HAP-1 (cell line): Measurements from ENCODE around the gene CFTR.

ENCODE experiments used
- DNase-seq, 2 experiments: peaks; one replicate each; pipeline ENCODE4 v3.0.0-alpha.2; 2016 to 2020; ENCODE audit warnings: low spot score in 2 of 2
- H3K27me3 ChIP-seq: fragments of 250-450 bp; sonication (Bioruptor Pico); 2 replicates; pipeline ENCODE4 v1.5.1; 2020; ENCODE audit warnings: low read depth, mild to moderate bottlenecking, moderate library complexity
- H3K36me3 ChIP-seq: fragments of 250-450 bp; sonication (Bioruptor Pico); replicated peaks from 2 replicates; pipeline ENCODE4 v1.5.1; 2020; ENCODE audit warnings: mild to moderate bottlenecking
- H3K4me1 ChIP-seq: fragments of 250-450 bp; sonication (Bioruptor Pico); 2 replicates; pipeline ENCODE4 v1.5.1; 2020; ENCODE audit warnings: mild to moderate bottlenecking
- H3K4me3 ChIP-seq: fragments of 250-450 bp; sonication (Bioruptor Pico); 2 replicates; pipeline ENCODE4 v1.5.1; 2020; ENCODE audit warnings: mild to moderate bottlenecking, moderate library complexity
- H3K9me3 ChIP-seq: fragments of 250-450 bp; sonication (Bioruptor Pico); 2 replicates; pipeline ENCODE4 v1.5.1; 2020; ENCODE audit warnings: mild to moderate bottlenecking, moderate library complexity
- in situ Hi-C: fragments of 300-500 bp; cut with MboI; formaldehyde crosslinking; loops from 3 replicates; pipeline ENCODE4 v1.14.3; 2020; ENCODE audit warnings: low sequenced_read_pairs, inconsistent platforms, mixed read lengths

CFTR gene

GRCh38 chr7:117652943-117653680 is 173.3 kb downstream of the CFTR start:
- in situ Hi-C loops = no loop called here
- Histone ChIP-seq H3K27me3 (no peaks in the 10 kb centered on the region), H3K36me3 (no peaks in the 10 kb centered on the region), H3K9me3 (no peaks in the 10 kb centered on the region), H3K4me3 (no peak overlapping the region), H3K4me1 (no peaks in the 10 kb centered on the region)
- peak in 1 of 2 experiments; percentile 10 for DNase-seq

- no peak for DNase-seq
- in situ Hi-C loops = no loop called here
- H3K4me1 ChIP-seq = no peaks in the 10 kb centered on the region
Observed at GRCh38 chr7:117654780-117655179, 175.0 kb downstream of the CFTR start.

GRCh38 chr7:117656806-117657205 is 177.0 kb downstream of the CFTR start:
- Histone ChIP-seq H3K4me3 (no peak overlapping the region), H3K36me3 (no peaks in the 10 kb centered on the region), H3K27me3 (no peaks in the 10 kb centered on the region), H3K9me3 (no peaks in the 10 kb centered on the region), H3K4me1 (no peaks in the 10 kb centered on the region)
- no peak for DNase-seq
- in situ Hi-C loops = no loop called here

More at GRCh38 chr7:117654780-117655179, 175.0 kb downstream of the CFTR start:
- no peaks in the 10 kb centered on the region for H3K27me3 ChIP-seq
- H3K4me3 ChIP-seq = no peak overlapping the region
- no peaks in the 10 kb centered on the region for H3K36me3 ChIP-seq
- H3K9me3 ChIP-seq = no peaks in the 10 kb centered on the region

GRCh38 chr7:117659531-117660011 is 179.7 kb downstream of the CFTR start:
- Histone ChIP-seq H3K4me1 (no peaks in the 10 kb centered on the region), H3K4me3 (no peak overlapping the region), H3K36me3 (no peaks in the 10 kb centered on the region), H3K27me3 (no peaks in the 10 kb centered on the region), H3K9me3 (no peaks in the 10 kb centered on the region)
- DNase-seq = no peak
- in situ Hi-C loops = no loop called here

- Histone ChIP-seq H3K4me3 (no peak overlapping the region), H3K9me3 (no peaks in the 10 kb centered on the region), H3K27me3 (no peaks in the 10 kb centered on the region), H3K36me3 (no peaks in the 10 kb centered on the region), H3K4me1 (no peaks in the 10 kb centered on the region)
- in situ Hi-C loops = no loop called here
- DNase-seq = no peak
Observed at GRCh38 chr7:117661328-117661727, 181.5 kb downstream of the CFTR start.

GRCh38 chr7:117664047-117664446 is 184.2 kb downstream of the CFTR start:
- H3K36me3 ChIP-seq = no peaks in the 10 kb centered on the region
- in situ Hi-C loops = no loop called here
- no peaks in the 10 kb centered on the region for H3K9me3 ChIP-seq
- H3K27me3 ChIP-seq = no peaks in the 10 kb centered on the region; the same call in none of the 2 replicates
- H3K4me3 ChIP-seq = no peak overlapping the region
- DNase-seq = no peak
- no peaks in the 10 kb centered on the region for H3K4me1 ChIP-seq

GRCh38 chr7:117665368-117665767 is 185.5 kb downstream of the CFTR start:
- H3K36me3 ChIP-seq = no peaks in the 10 kb centered on the region
- no peaks in the 10 kb centered on the region for H3K4me1 ChIP-seq
- H3K27me3 ChIP-seq = no peaks in the 10 kb centered on the region; the same call in none of the 2 replicates
- no peaks in the 10 kb centered on the region for H3K9me3 ChIP-seq
- no peak overlapping the region for H3K4me3 ChIP-seq
- no peak for DNase-seq
- in situ Hi-C loops = no loop called here

GRCh38 chr7:117666031-117666430 is 186.2 kb downstream of the CFTR start:
- Histone ChIP-seq H3K4me1 (no peaks in the 10 kb centered on the region), H3K4me3 (no peak overlapping the region), H3K36me3 (no peaks in the 10 kb centered on the region), H3K9me3 (no peaks in the 10 kb centered on the region), H3K27me3 (no peaks in the 10 kb centered on the region; the same call in none of the 2 replicates)
- in situ Hi-C loops = no loop called here
- DNase-seq = no peak

- in situ Hi-C loops = no loop called here
- no peak for DNase-seq
- Histone ChIP-seq H3K4me3 (no peak overlapping the region), H3K9me3 (no peaks in the 10 kb centered on the region), H3K36me3 (no peaks in the 10 kb centered on the region), H3K4me1 (no peaks in the 10 kb centered on the region), H3K27me3 (no peaks in the 10 kb centered on the region; the same call in none of the 2 replicates)
Observed at GRCh38 chr7:117666689-117667088, 186.9 kb downstream of the CFTR start.

- DNase-seq = no peak
- Histone ChIP-seq H3K9me3 (no peaks in the 10 kb centered on the region), H3K4me3 (no peak overlapping the region), H3K4me1 (no peaks in the 10 kb centered on the region), H3K27me3 (no peaks in the 10 kb centered on the region; the same call in none of the 2 replicates), H3K36me3 (no peaks in the 10 kb centered on the region)
- in situ Hi-C loops = no loop called here
Observed at GRCh38 chr7:117667456-117667855, 187.6 kb downstream of the CFTR start.

GRCh38 chr7:117669818-117670217 is 190.0 kb downstream of the CFTR start:
- in situ Hi-C loops = no loop called here
- no peaks in the 10 kb centered on the region for H3K4me1 ChIP-seq
- H3K36me3 ChIP-seq = no peaks in the 10 kb centered on the region

GRCh38 chr7:117672453-117672852 is 192.6 kb downstream of the CFTR start:
- Histone ChIP-seq H3K9me3 (no peaks in the 10 kb centered on the region), H3K27me3 (peaks cover 14% of the 10 kb centered on the region), H3K36me3 (no peaks in the 10 kb centered on the region), H3K4me3 (no peak overlapping the region), H3K4me1 (no peaks in the 10 kb centered on the region)
- in situ Hi-C loops = no loop called here
- DNase-seq = no peak

More at GRCh38 chr7:117669818-117670217, 190.0 kb downstream of the CFTR start:
- no peak overlapping the region for H3K4me3 ChIP-seq
- DNase-seq = peak in 1 of 2 experiments; percentile 16
- H3K9me3 ChIP-seq = no peaks in the 10 kb centered on the region
- H3K27me3 ChIP-seq = no peaks in the 10 kb centered on the region; the same call in none of the 2 replicates

- in situ Hi-C loops = no loop called here
- no peak for DNase-seq
- Histone ChIP-seq H3K4me1 (no peaks in the 10 kb centered on the region), H3K4me3 (no peak overlapping the region), H3K36me3 (no peaks in the 10 kb centered on the region), H3K27me3 (peaks cover 23% of the 10 kb centered on the region), H3K9me3 (no peaks in the 10 kb centered on the region)
Observed at GRCh38 chr7:117673367-117673766, 193.5 kb downstream of the CFTR start.

GRCh38 chr7:117673839-117674238 is 194.0 kb downstream of the CFTR start:
- no peaks in the 10 kb centered on the region for H3K4me1 ChIP-seq
- H3K4me3 ChIP-seq = no peak overlapping the region
- no peaks in the 10 kb centered on the region for H3K9me3 ChIP-seq
- in situ Hi-C loops = no loop called here
- peaks cover 24% of the 10 kb centered on the region for H3K27me3 ChIP-seq
- no peaks in the 10 kb centered on the region for H3K36me3 ChIP-seq
- peak in 1 of 2 experiments; percentile 26 for DNase-seq
